Fibroblast of the aortic adventitia (primary cell): ENCODE measurements around the gene FXYD1. TPM values are rescaled to one million over a fixed set of nuclear protein-coding genes. Genes with fewer than 3 reads are reported as not detected.

Experiments
- DNase-seq: peaks from one replicate; pipeline ENCODE4 v3.0.0-alpha.2; 2010; ENCODE audit warnings: low read depth
- H3K4me3 ChIP-seq: 2 replicates; pipeline ENCODE4 v1.5.1; 2011; ENCODE audit warnings: low read depth, mild to moderate bottlenecking, control low read depth, low read length, moderate library complexity
- CTCF ChIP-seq: IDR thresholded peaks from 2 replicates; pipeline ENCODE4 v1.5.1; 2011; ENCODE audit warnings: mild to moderate bottlenecking, low read length, control low read depth, inconsistent platforms; ENCODE audit not compliant: insufficient read depth
- total RNA-seq: library from RNA; depleted of rRNA; stranded (reverse); fragments of >200 nt; gene quantifications from 2 replicates; pipeline ENCODE4 v1.2.3, GENCODE V29; 2012; ENCODE audit warnings: low replicate concordance

FXYD1 gene
- total RNA-seq, 1 donor, result 6.5 TPM

- no peak overlapping the region for H3K4me3 ChIP-seq
- no peak for DNase-seq
- TF ChIP-seq CTCF, result no peak
Observed at GRCh38 chr19:35108730-35109129, 29.9 kb upstream of the FXYD1 start.

DNA sequence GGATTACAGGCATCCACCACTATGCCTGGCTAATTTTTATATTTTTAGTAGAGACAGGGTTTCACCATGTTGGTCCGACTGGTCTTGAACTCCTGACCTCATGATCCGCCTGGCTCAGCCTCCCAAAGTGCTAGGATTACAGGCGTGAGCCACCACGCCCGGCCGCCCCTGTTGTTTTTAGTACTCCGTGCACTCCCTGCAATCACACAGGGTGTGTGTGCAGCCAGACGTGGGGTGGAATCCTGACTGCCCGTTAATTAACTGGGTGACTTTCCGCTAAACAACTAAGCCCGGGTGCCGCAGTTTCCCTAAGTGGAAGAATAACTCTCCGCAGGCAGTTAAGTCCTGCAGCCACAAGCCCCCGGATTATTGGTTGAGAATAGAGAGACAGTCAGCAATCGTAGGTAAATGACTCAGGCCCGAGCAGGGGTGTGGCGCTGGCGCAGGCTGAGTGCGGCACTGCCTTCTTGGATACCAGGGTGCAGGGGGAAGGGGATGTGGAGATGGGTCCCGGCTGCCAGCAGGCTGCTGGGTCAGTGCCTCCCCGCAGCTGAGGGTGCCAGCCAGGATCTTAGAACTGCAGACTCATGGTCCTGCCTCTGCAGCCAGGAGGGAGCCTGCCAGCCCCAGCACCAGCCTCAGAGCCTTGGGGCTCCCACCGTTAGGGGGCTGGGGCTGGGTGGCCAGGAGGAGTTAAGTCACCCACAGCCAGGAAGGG is 29.1 kb upstream of the FXYD1 start:
- DNase-seq, result no peak
- no peak for TF ChIP-seq CTCF

DNA sequence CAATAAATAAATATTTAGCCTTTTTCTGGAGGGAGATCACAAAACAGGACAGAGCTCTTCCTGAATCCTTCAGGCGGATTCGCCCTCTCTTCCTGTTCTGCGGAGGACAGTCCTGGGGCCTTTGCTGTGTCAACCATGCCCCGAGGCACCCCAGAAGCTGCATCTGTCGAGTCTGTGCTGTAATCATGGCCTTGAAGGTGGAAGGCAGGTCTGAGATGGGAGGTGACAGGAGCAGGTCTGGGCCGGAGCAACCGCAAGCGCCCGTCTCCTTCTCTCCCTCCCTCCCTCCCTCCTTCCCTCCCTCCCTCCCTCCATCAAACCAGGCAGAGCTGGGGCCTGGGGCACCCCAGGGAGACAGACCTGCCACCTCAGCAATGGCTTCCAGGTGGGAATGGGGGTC is 27.6 kb upstream of the FXYD1 start:
- DNase-seq, result no peak
- no peak for TF ChIP-seq CTCF
- H3K4me3 ChIP-seq, result no peak overlapping the region

More for the DNA sequence above, 29.1 kb upstream of the FXYD1 start:
- H3K4me3 ChIP-seq, result no peak overlapping the region

- no peak for TF ChIP-seq CTCF
- no peak overlapping the region for H3K4me3 ChIP-seq
- no peak for DNase-seq
Observed at GRCh38 chr19:35112995-35113688, 25.5 kb upstream of the FXYD1 start.

DNA sequence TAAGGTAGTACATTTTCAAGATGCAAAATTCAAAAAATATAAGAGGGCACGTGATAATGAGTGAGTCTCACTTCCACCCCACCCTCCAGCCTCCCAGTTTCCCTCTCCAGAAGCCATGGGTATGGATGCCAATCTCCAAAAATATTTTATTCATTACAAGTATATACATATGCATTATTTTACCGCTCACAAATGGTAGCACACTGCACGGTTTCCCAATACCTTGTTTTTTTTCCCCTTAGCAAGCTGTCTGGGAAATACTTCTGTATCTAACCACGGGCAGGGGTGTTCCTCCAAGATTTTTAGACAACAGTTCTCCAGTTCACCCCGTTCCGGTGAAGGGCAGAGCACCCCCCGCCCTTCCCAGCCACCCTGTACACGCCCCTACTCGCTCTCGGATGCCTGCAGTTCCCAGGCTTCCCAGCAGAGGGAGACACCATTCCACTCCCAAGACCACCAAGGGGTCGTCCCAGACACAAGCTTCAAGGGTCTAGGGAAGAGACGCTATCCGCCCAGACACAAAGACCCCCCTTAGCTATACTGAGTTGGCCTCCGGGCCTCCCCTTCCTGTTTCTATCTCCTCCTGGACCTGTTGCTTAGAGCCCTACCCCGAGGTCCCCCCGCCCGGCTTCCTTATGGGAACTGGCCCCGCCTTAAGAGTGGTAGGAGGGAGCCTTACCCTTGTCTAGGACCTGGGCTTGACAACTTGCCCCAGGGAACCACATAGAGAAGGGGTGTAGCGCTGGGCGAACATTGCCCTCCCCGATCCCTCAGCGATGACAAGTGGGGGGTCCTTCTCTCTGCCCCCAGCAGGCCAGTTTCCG is 24.1 kb upstream of the FXYD1 start:
- peak; percentile 99 for TF ChIP-seq CTCF
- H3K4me3 ChIP-seq, result peak overlapping the region; percentile 39
- DNase-seq, result peak; percentile 62

DNA sequence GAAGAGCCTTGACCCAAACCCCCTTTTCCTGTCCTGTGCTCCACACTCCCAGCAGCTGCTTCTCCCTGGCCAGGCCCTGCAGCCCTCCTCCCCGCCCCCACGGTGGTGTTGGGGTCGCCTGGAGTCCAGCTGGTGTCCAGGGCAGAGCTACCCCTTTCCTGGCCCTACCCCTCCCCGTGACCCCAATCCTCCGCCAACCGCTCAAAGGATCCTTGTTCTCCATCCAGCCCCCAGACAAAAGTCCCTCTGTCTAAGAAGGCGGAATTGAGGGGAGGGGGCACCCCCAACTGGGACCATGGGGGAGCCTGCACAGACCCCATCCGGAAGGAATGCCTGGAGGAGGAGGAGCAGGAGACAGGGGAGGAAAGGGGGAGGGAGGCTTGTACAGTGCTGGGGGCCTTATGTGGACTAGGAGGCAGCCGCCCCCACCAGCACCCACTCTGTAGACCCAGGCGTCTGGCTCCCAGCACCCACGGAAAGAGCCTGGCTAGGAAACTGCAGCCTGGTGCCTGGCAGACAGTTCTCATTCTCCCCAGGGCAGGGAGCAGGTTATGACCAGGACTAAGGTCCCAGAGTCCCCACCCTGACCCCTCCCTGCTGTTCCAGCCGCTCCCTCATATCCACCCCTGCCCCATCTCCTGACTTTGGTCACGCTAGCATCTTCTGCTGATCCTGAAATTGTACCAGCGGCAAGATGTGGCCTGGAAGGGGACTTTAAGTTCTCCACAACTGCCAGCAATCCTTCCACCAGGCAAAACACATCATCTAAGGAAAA is 23.3 kb upstream of the FXYD1 start, which contains the start of gene FXYD3:
Gene FXYD3, plus strand, starts transcription at position 647 of the 775 bp plus-strand sequence. CDS start 3,554 bp downstream, outside the sequence.
- peak within 1 kb of the TSS; percentile 39 for H3K4me3 ChIP-seq
- DNase-seq, result no peak
- no peak for TF ChIP-seq CTCF
